GM04504 (cell line): ENCODE data around the gene RNF111.
A peak's percentile ranks its signal among the peaks of the same experiment; 100 is the strongest.

ENCODE experiments used
- DNase-seq: peaks from one replicate; pipeline ENCODE4 v3.0.0-alpha.2; 2012; ENCODE audit warnings: low read depth

Gene RNF111

GRCh38 chr15:58987491-58988005 lies at the start of gene RNF111:
Gene RNF111, plus strand, starts transcription at chr15:58987663. Its CDS starts 43,160 bp downstream, at chr15:59030823.
- peak; percentile 90 for DNase-seq

GRCh38 chr15:58947179-58947578 lies 40.3 kb upstream of the RNF111 start:
- DNase-seq, result no peak

- DNase-seq, result no peak
Observed at GRCh38 chr15:58951388-58952007, 36.0 kb upstream of the RNF111 start.

GRCh38 chr15:58952751-58953150 lies 34.7 kb upstream of the RNF111 start:
- no peak for DNase-seq

- peak; percentile 12 for DNase-seq
Observed at GRCh38 chr15:58957101-58957973, 30.1 kb upstream of the RNF111 start.

GRCh38 chr15:58958811-58959210 lies 28.7 kb upstream of the RNF111 start:
- no peak for DNase-seq

GRCh38 chr15:58962136-58962535 lies 25.3 kb upstream of the RNF111 start:
- no peak for DNase-seq

- DNase-seq, result no peak
Observed at GRCh38 chr15:58962662-58963565, 24.5 kb upstream of the RNF111 start.

- no peak for DNase-seq
Observed at GRCh38 chr15:58966698-58967097, 20.8 kb upstream of the RNF111 start.

GRCh38 chr15:58967479-58967878 lies 20.0 kb upstream of the RNF111 start:
- no peak for DNase-seq

GRCh38 chr15:58977887-58978286 lies 9.6 kb upstream of the RNF111 start:
- no peak for DNase-seq

GRCh38 chr15:58980351-58980939 lies 7.0 kb upstream of the RNF111 start:
- DNase-seq, result no peak

- DNase-seq, result no peak
Observed at GRCh38 chr15:58981808-58982475, 5.5 kb upstream of the RNF111 start.

- DNase-seq, result no peak
Observed at GRCh38 chr15:58983261-58983660, 4.2 kb upstream of the RNF111 start.

GRCh38 chr15:58985443-58985842 lies 2.0 kb upstream of the RNF111 start:
- DNase-seq, result no peak

GRCh38 chr15:58987036-58987435 lies 427 bp upstream of the RNF111 start:
- DNase-seq, result no peak

GRCh38 chr15:58988006-58988785 lies 733 bp downstream of the RNF111 start:
- no peak for DNase-seq

- DNase-seq, result no peak
Observed at GRCh38 chr15:58992181-58992580, 4.7 kb downstream of the RNF111 start.

- DNase-seq, result no peak
Observed at GRCh38 chr15:58994906-58995453, 7.5 kb downstream of the RNF111 start.

- no peak for DNase-seq
Observed at GRCh38 chr15:58999694-59000093, 12.2 kb downstream of the RNF111 start.
